ENCODE data around the gene F7. TPM values are rescaled to one million over a fixed set of nuclear protein-coding genes. Genes with fewer than 3 reads are reported as not detected.

Gene F7
- total RNA-seq, 1 donor from 2014 or later = 0.60 TPM

DNA sequence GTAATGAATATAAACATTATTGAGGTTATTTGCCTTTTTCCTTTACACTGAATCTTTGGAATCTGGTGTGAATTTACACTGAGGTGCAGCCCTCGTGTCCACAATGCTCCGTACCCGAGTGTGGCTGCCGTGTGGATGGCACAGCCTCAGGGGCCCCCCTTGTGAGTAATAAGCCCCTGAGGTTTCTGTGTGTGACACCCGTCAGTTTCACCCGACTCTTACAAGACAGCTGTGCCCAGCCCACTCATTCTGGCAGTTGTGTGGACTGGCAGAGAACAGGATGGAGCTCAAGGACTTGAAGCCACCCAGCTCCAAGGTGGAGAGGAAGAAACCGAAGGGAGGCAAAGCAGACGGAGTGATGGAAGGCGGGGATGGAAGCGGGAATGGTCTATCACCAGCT is 60.7 kb downstream of the F7 start:
- Mint-ChIP-seq H3K4me3 (ENCODE audit: unreplicated experiment) (no peak overlapping the region), H3K36me3 (ENCODE audit: low read depth) (peaks cover 16% of the 10 kb centered on the region), H3K27me3 (ENCODE audit: low read depth) (peaks cover 8% of the 10 kb centered on the region), H3K9me3 (ENCODE audit: low read depth) (peaks cover 7% of the 10 kb centered on the region), H3K27ac (ENCODE audit: unreplicated experiment) (no peak overlapping the region), H3K4me1 (ENCODE audit: low read depth) (peaks cover 14% of the 10 kb centered on the region)
- no peak for DNase-seq (ENCODE audit: low spot score)
- TF ChIP-seq, protein P1, sequence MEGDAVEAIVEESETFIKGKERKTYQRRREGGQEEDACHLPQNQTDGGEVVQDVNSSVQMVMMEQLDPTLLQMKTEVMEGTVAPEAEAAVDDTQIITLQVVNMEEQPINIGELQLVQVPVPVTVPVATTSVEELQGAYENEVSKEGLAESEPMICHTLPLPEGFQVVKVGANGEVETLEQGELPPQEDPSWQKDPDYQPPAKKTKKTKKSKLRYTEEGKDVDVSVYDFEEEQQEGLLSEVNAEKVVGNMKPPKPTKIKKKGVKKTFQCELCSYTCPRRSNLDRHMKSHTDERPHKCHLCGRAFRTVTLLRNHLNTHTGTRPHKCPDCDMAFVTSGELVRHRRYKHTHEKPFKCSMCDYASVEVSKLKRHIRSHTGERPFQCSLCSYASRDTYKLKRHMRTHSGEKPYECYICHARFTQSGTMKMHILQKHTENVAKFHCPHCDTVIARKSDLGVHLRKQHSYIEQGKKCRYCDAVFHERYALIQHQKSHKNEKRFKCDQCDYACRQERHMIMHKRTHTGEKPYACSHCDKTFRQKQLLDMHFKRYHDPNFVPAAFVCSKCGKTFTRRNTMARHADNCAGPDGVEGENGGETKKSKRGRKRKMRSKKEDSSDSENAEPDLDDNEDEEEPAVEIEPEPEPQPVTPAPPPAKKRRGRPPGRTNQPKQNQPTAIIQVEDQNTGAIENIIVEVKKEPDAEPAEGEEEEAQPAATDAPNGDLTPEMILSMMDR (IDR thresholded peaks at IDR 0.05) = no peak

DNA sequence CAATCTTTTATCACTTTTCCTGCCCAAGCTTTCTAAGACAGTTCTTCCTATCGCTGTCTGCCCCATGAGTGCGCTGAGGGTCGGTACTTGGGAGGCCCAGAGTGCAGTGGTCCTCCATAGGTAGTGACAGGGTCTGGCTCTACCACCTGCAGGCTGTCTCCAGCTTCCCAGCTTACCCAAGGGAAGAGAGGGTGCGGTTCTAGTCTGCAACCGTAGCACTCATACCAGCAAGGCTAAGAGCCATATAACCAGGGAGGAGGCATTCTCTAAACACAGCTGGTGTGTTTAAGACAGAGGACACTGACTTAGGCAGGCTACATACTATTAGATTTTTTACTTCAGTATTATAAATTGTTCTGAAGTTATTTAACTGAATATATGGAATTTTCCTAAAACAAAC is 61.1 kb downstream of the F7 start:
- TF ChIP-seq, protein P1 (IDR thresholded peaks at IDR 0.05) = no peak
- Mint-ChIP-seq H3K36me3 (ENCODE audit: low read depth) (peaks cover 21% of the 10 kb centered on the region), H3K4me3 (ENCODE audit: unreplicated experiment) (no peak overlapping the region), H3K4me1 (ENCODE audit: low read depth) (peaks cover 14% of the 10 kb centered on the region), H3K9me3 (ENCODE audit: low read depth) (peaks cover 7% of the 10 kb centered on the region), H3K27me3 (ENCODE audit: low read depth) (peaks cover 8% of the 10 kb centered on the region), H3K27ac (ENCODE audit: unreplicated experiment) (no peak overlapping the region)
- no peak for DNase-seq (ENCODE audit: low spot score)

DNA sequence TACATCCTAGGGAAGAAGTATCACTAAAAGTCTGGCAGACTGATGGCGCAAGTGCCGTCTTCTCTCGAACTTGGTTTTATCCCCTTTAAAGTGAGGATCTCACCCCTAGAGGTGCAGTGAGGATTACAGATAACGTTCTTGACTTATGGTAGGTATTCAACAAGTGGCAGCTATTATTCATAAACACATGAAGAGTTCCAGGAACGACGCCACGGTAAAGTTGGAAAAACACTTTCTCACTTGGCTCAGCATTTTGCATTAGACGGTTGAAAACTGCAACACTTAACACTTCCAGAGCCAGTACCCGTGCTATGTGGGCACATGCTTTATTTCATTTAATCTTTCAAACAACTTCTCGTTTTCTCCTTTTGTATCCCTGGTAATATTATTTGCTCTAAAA is 61.6 kb downstream of the F7 start:
- Mint-ChIP-seq H3K36me3 (ENCODE audit: low read depth) (peaks cover 21% of the 10 kb centered on the region), H3K27me3 (ENCODE audit: low read depth) (peaks cover 8% of the 10 kb centered on the region), H3K4me3 (ENCODE audit: unreplicated experiment) (no peak overlapping the region), H3K4me1 (ENCODE audit: low read depth) (peaks cover 14% of the 10 kb centered on the region), H3K27ac (ENCODE audit: unreplicated experiment) (no peak overlapping the region), H3K9me3 (ENCODE audit: low read depth) (peaks cover 7% of the 10 kb centered on the region)
- DNase-seq (ENCODE audit: low spot score) = no peak
- TF ChIP-seq, protein P1 (IDR thresholded peaks at IDR 0.05) = no peak

DNA sequence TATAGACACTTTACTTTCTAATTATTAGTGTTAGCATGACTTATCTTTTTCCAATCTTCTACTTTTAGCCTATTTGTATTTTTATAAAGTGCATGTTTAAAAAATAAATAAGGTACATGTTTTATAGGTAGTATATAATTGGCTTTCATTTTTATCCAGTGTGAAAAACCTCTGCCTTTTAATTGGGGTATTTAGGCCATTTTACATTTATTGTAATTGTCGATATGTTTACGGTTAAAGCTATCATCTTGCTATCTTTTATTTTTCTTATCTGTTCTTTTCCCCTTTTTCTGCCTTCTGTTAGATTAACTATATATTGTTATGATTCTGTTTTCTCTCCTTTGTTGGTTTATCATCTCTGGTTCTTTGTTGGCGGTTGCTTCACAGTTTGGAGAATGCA is 62.0 kb downstream of the F7 start:
- Mint-ChIP-seq H3K4me1 (ENCODE audit: low read depth) (peaks cover 14% of the 10 kb centered on the region), H3K36me3 (ENCODE audit: low read depth) (peaks cover 21% of the 10 kb centered on the region), H3K4me3 (ENCODE audit: unreplicated experiment) (no peak overlapping the region), H3K27me3 (ENCODE audit: low read depth) (peaks cover 8% of the 10 kb centered on the region), H3K9me3 (ENCODE audit: low read depth) (peaks cover 7% of the 10 kb centered on the region), H3K27ac (ENCODE audit: unreplicated experiment) (no peak overlapping the region)
- TF ChIP-seq, protein P1 (IDR thresholded peaks at IDR 0.05) = no peak
- no peak for DNase-seq (ENCODE audit: low spot score)

DNA sequence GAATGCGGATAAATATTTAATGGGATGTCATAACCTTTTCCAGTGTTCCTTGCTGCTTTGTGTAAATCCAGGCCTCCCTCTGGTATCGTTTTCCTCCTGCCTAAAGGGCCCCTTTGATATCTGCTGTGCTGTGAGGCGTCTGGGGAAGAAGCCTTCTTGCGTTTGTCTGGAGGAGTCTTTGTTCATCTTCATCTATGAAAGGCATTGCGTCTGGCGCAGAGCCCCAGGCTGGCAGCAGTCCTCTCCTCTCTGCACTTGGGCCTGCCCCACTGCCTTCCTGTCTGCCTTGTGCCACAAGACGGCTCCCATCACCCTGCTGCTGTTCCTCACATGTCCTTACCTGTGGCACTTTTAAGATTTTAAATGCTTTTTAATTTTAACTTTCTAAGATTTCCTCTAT is 62.6 kb downstream of the F7 start:
- H3K4me3 Mint-ChIP-seq (ENCODE audit: unreplicated experiment) = no peak overlapping the region
- DNase-seq (ENCODE audit: low spot score) = no peak
- H3K9me3 Mint-ChIP-seq (ENCODE audit: low read depth) = peaks cover 7% of the 10 kb centered on the region
- H3K4me1 Mint-ChIP-seq (ENCODE audit: low read depth) = peaks cover 14% of the 10 kb centered on the region
- H3K36me3 Mint-ChIP-seq (ENCODE audit: low read depth) = peaks cover 21% of the 10 kb centered on the region
- no peak overlapping the region for H3K27ac Mint-ChIP-seq (ENCODE audit: unreplicated experiment)
- peaks cover 5% of the 10 kb centered on the region for H3K27me3 Mint-ChIP-seq (ENCODE audit: low read depth)
- TF ChIP-seq, protein P1 (IDR thresholded peaks at IDR 0.05) = no peak
